Kidney (tissue), 14 donors: ENCODE measurements around the gene HMGN2. TPM values are rescaled to one million over a fixed set of nuclear protein-coding genes. Genes with fewer than 3 reads are reported as not detected.
"Not testable (repeated sequence)": the region's sequence is repeated elsewhere in the genome, so short reads cannot be mapped to it uniquely, and the experiment has no call there.

Source experiments
- DNase-seq, 5 donors: peaks; one replicate each; pipeline ENCODE4 v3.0.0-alpha.2; 2013 to 2020
- FAIRE-seq: peaks from 2 replicates; lab custom pipeline; 2012; peaks lifted over from hg19 to GRCh38; lab: Jason Lieb, UNC
- H3K27ac ChIP-seq, 2 donors: one replicate each; pipeline ENCODE4 v1.7.0; 2013; ENCODE audit warnings: low read depth in 2 of 2, low read length in 2 of 2, inconsistent platforms in 1 of 2
- H3K27me3 ChIP-seq: one replicate; pipeline ENCODE4 v1.7.1; 2013; ENCODE audit warnings: low read length, inconsistent platforms; ENCODE audit not compliant: control insufficient read depth, insufficient read depth
- H3K36me3 ChIP-seq, 3 donors: one replicate each; pipeline versions ENCODE4 v1.7.0 to v1.7.1; 2013; ENCODE audit warnings: low read length in 3 of 3, control low read depth in 1 of 3, inconsistent platforms in 1 of 3; ENCODE audit not compliant: insufficient read depth in 3 of 3, control insufficient read depth in 2 of 3
- H3K4me1 ChIP-seq, 3 donors: one replicate each; pipeline versions ENCODE4 v1.7.0 to v1.7.1; 2013; ENCODE audit warnings: low read length in 3 of 3, inconsistent platforms in 1 of 3, low read depth in 1 of 3; ENCODE audit not compliant: control insufficient read depth in 2 of 3, insufficient read depth in 2 of 3
- H3K4me3 ChIP-seq, 3 donors: one replicate each; pipeline versions ENCODE4 v1.7.0 to v1.8.1; 2013; ENCODE audit warnings: low read length in 3 of 3, control low read depth in 1 of 3, inconsistent platforms in 1 of 3
- H3K9ac ChIP-seq, 3 donors: one replicate each; pipeline versions ENCODE4 v1.7.0 to v1.7.1; 2013; ENCODE audit warnings: low read length in 3 of 3, control low read depth in 1 of 3, inconsistent platforms in 1 of 3
- H3K9me3 ChIP-seq, 3 donors: one replicate each; pipeline versions ENCODE4 v1.7.0 to v1.7.1; 2013; ENCODE audit warnings: low read length in 3 of 3, control low read depth in 1 of 3, inconsistent platforms in 1 of 3; ENCODE audit not compliant: control insufficient read depth in 2 of 3, insufficient read depth in 1 of 3
- CTCF ChIP-seq: IDR thresholded peaks from 3 replicates; pipeline ENCODE4 v1.5.1; 2012; ENCODE audit warnings: mild to moderate bottlenecking, moderate library complexity, borderline replicate concordance; ENCODE audit not compliant: insufficient read depth; ENCODE audit errors: extremely low read depth
- intact Hi-C: fragments of 100-400 bp; cut with DNase I; formaldehyde crosslinking; loops from one replicate; pipeline ENCODE4 v1.11.1; 2022
- polyA plus RNA-seq: library from polyadenylated mRNA; stranded (reverse); fragments of 350-450 nt; fragmentation: Illumina TruSeq; extraction: RNeasy Lipid Tissue Mini Kit (QIAGEN cat#74804); gene quantifications from one replicate; pipeline ENCODE4 v1.2.3, GENCODE V29; 2014; ENCODE audit warnings: low read depth, low replicate concordance; ENCODE audit not compliant: insufficient read depth
- total RNA-seq: library from RNA; stranded (reverse); fragmentation: NEBNext Ultra II Directional; extraction: Animal tissue kit (Norgen Biotek cat#: 25700); gene quantifications from one replicate; pipeline ENCODE4 v1.2.1, GENCODE V29; 2021
- donor health status: control.
- donor health status: control.
- donor health status: control.
- donor health status: control.
- donor health status: control.
- donor health status: DM: yes; HTN: yes; CAD: no.
- donor health status: Normal renal cell carcinoma (clear cell type).

HMGN2 gene
- total and polyA plus RNA-seq, 2 donors from 2014 or later: 362 to 413 TPM

GRCh38 chr1:26500488-26501175 is 28.4 kb downstream of the HMGN2 start:
- H3K36me3 ChIP-seq: no peaks in the 10 kb centered on the region
- FAIRE-seq: no peak
- intact Hi-C loops: no loop called here

GRCh38 chr1:26510711-26511110 is 38.5 kb downstream of the HMGN2 start:
- H3K27me3 ChIP-seq, H3K36me3 ChIP-seq, H3K27ac ChIP-seq, H3K4me1 ChIP-seq, H3K9ac ChIP-seq, intact Hi-C loops, H3K9me3 ChIP-seq, H3K4me3 ChIP-seq: not testable (repeated sequence)
- DNase-seq: peak in 4 of 5 donors; percentile 54 to 75 (median 66)
- FAIRE-seq: peak; percentile 69

More at GRCh38 chr1:26500488-26501175, 28.4 kb downstream of the HMGN2 start:
- Histone ChIP-seq H3K9me3 (no peaks in the 10 kb centered on the region), H3K4me1 (peaks cover 0 to 5% (median 0%) of the 10 kb centered on the region in 3 donors), H3K4me3 (peak overlapping the region; percentile 68 to 80 (median 75)), H3K27me3 (no peaks in the 10 kb centered on the region), H3K9ac (peak overlapping the region; percentile 60 to 77 (median 74)), H3K27ac (peak overlapping the region; percentile 97)
- no peak for TF ChIP-seq CTCF
- DNase-seq: peak; percentile 88 to 97 (median 93)

GRCh38 chr1:26515836-26516235 is 43.6 kb downstream of the HMGN2 start:
- H3K9me3 ChIP-seq, H3K36me3 ChIP-seq, H3K9ac ChIP-seq, H3K27me3 ChIP-seq, H3K4me1 ChIP-seq, FAIRE-seq, H3K4me3 ChIP-seq, intact Hi-C loops, H3K27ac ChIP-seq: not testable (repeated sequence)
- DNase-seq: peak in 1 of 5 donors; percentile 4

- intact Hi-C loops: no loop called here
- no peaks in the 10 kb centered on the region for H3K9me3 ChIP-seq
- FAIRE-seq (no peak), DNase-seq (peak in 1 of 5 donors; percentile 1)
- H3K27ac ChIP-seq: no peak overlapping the region
- H3K4me1 ChIP-seq: no peaks in the 10 kb centered on the region
- H3K27me3 ChIP-seq: no peaks in the 10 kb centered on the region
- H3K36me3 ChIP-seq: no peaks in the 10 kb centered on the region
- no peak overlapping the region for H3K9ac ChIP-seq
- H3K4me3 ChIP-seq: no peak overlapping the region
- no peak for TF ChIP-seq CTCF
Measured at GRCh38 chr1:26516987-26517765, 44.9 kb downstream of the HMGN2 start.
